Upper lobe of left lung (tissue), 4 donors: Measurements from ENCODE around the gene PRKCZ.

Experiments
- CTCF ChIP-seq, 6 experiments: fragments of 450-650 bp in 4 of 6; fragments of 200-600 bp in 2 of 6; sonication (generic) in 2 of 6; IDR thresholded peaks; one replicate each; pipeline ENCODE4 v1.5.1; 2016 to 2019; ENCODE audit warnings: antibody characterized with exemption in 6 of 6
- POLR2AphosphoS5 ChIP-seq, 2 donors: sonication (generic); formaldehyde crosslinking; IDR thresholded peaks; one replicate each; pipeline ENCODE4 v1.5.1; 2017; ENCODE audit warnings: antibody characterized with exemption in 2 of 2

GRCh38 chr1:2229911-2230731, 179.9 kb downstream of the PRKCZ start:
- TF ChIP-seq CTCF (IDR thresholded peaks at IDR 0.05), result no peak
- TF ChIP-seq POLR2AphosphoS5 (IDR thresholded peaks at IDR 0.05), result no peak
